GM19025 (cell line): Measurements from ENCODE around the gene RNF215.
"Not testable (repeated sequence)": the region's sequence is repeated elsewhere in the genome, so short reads cannot be mapped to it uniquely, and the experiment has no call there.

Experiments
- ATAC-seq: cut with Tn5 transposase; IDR thresholded peaks from one replicate; pipeline ENCODE4 v1.9.1; 2021; ENCODE audit warnings: mild to moderate bottlenecking, low read depth, moderate library complexity; ENCODE audit not compliant: unreplicated experiment

RNF215 gene

DNA sequence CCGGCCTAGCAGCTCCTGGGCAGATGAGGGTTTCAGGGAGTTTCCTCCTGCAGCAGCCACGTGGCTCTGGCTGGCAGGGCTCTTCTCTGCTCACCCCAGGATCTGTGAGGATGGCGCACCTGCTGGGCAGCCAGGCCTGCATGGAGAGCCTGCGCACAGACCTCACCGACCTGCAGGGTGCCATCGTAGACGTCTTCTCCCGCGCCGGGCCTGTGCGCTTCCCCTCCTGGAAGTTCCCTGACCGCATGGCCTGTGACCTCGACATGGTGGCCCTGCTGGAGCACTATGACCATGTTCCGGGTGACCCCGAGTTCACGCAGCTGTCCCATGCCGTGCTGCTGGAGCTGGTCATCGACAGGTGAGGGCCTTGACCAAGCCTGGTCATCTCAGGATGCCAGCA lies 21.3 kb downstream of the RNF215 start:
- ATAC-seq, result no peak

GRCh38 chr22:30362651-30363281 lies 24.4 kb downstream of the RNF215 start:
- no peak for ATAC-seq

DNA sequence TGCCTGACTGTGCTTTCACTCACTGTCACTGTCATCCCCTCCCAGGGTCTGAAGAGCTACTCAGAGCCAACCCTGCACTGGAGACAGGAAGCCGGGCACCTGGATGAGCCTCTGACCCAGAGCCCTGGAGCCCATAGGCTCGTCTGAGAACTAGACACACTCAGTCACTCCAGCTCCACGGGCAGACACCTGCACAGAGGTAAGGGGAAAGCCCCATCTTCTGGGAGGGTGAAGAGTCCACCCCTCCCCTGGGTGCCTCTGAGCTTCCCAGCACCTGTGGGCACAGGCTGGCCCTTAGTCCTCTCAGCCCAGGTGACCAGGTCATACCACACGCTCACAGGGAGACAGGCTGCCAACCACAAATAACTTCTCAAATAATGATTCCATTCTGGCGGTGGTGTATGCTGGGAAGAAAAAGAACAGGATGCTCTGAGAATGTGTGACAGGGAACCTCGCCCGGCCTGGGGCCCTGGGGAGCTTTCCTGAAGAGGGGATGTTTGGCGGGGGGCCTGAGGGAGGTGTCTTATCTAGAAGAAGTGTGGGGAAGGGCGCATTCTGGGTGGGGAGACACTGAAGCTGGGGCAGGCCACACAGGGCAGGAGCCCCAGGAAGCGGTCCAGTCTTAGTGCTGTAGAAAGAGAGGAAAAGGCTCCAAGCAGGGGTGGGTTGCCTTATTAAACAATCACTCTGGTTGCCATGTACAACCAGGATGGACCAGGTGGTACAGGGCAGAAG lies 25.1 kb downstream of the RNF215 start:
- ATAC-seq, result no peak

- ATAC-seq, result no peak
Observed at GRCh38 chr22:30358541-30358940, 28.7 kb downstream of the RNF215 start.

DNA sequence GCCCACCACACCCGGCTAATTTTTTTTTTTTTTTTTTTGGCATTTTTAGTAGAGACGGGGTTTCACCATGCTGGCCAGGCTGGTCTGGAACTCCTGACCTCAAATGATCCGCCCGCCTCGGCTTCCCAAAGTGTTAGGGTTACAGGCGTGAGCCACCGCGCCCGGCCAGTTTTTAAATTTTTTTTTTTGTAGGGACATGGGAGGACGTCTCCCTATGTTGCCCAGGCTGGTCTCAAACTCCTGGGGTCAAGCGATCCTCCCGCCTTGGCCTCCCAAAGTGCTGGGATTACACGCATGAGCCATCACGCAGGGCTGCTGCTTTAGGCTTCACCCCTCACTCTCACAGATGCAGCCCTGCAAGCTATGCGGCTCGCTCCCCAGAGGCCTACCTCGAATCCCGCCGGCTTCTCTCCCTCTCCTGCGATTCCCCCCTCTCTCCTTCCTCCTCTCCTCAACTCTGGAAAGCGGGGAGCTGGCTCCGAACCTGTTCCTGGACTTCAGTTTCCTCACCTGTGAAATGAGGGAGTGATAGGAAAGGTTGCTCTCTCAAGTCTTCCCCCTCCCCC lies 29.5 kb downstream of the RNF215 start:
- no peak for ATAC-seq

DNA sequence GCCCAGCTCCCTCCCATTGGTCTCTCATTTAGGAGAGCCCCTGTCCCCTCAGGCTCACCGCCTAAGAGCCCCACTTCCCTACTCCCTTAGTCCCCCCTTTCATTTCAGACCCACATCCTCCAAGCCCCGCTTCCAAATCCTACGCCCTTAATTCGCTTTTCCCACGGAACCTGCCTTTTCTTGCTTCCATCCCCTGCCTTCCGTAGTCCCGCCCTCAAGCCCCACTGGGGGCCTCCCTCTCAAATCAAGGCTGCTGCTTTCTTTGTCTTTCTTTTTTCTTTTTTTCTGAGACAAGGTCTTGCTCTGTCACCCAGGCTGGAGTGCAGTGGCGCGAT lies 30.0 kb downstream of the RNF215 start:
- no peak for ATAC-seq

DNA sequence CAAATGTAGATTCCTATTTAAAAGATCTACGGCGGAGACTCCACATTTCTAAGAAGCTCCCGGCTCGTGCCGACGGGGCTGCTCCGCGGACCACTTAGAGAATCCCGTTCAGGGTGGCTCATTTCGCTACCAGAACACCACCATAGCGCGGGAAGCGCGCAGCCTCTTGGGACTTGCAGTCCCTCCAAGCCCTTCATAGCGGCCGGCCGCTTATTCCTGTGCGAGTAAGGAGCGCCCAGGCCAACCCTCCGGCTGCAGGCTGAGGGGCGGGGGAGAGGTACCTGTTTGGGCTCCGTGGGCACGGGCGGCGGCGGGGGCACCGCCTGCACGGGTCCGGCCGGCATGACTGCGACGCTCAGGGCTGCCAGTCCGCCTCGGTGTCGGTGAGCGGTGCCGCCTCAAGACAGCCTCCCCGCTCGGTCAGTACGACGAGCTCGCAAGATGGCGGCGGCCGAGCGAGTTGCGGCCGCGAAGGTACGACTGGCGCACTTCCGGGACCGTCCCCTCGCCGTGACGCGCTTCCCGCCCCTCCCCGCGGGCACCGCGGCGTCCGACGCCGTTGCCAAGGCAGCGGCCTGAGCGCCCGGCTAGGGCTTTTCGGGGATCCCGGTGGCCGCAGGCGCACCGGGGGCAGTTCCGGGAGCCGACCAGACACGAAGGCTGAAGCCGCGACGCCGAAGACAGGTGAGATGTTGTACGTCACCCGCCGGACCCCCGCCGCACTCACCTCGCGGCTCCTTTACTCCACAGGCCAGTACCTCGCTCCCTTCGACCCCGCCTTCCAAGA lies 30.6 kb downstream of the RNF215 start, which contains the start of the genes CCDC157 and SF3A1:
Gene CCDC157, plus strand, starts transcription at position 559 of the 787 bp plus-strand sequence. CDS start 8,994 bp downstream, outside the sequence.
Gene SF3A1, minus strand, starts transcription at position 446 of the 787 bp plus-strand sequence. Its CDS starts 102 bp downstream, at position 344.
- peak; percentile 84 for ATAC-seq

- no peak for ATAC-seq
Observed at GRCh38 chr22:30354644-30355043, 32.6 kb downstream of the RNF215 start.

- ATAC-seq, result no peak
Observed at GRCh38 chr22:30351226-30351625, 36.0 kb downstream of the RNF215 start.

DNA sequence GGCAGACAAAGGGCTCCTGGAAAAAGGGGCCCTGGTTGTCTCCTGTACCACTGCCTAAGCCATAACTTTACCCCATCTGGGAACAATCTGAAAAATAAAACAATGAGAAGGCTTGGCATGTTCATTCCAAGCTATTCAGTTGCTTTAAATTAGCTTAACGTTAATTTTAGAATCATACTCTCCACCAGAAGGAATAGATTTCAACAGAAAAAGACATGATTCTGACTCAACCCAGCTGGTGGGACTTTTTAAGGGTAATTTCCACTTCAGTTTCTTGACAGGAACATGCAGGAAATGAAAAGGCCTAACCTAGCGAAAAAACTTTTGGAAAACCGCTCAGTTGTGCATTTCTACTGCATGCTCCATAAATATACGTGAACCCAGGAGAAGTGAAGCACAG lies 38.4 kb downstream of the RNF215 start:
- no peak for ATAC-seq

DNA sequence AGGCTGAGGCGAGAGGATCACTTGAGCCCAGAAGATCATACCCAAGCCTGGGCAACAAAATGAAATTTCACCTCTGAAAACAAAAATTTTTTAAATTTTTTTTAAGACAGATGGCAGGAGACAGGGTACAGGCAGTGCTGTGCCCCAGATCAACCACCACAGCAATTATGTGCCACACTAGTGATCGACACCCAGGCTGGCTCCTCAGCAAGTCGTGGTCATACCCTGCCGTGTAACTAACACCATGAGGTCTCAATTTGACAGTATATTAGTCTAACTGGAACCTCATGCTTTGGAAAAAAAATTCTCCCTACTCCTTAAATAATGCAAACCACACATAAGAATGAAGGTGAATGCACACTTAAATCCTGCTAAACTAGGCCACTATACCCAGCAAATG lies 38.8 kb downstream of the RNF215 start:
- no peak for ATAC-seq

DNA sequence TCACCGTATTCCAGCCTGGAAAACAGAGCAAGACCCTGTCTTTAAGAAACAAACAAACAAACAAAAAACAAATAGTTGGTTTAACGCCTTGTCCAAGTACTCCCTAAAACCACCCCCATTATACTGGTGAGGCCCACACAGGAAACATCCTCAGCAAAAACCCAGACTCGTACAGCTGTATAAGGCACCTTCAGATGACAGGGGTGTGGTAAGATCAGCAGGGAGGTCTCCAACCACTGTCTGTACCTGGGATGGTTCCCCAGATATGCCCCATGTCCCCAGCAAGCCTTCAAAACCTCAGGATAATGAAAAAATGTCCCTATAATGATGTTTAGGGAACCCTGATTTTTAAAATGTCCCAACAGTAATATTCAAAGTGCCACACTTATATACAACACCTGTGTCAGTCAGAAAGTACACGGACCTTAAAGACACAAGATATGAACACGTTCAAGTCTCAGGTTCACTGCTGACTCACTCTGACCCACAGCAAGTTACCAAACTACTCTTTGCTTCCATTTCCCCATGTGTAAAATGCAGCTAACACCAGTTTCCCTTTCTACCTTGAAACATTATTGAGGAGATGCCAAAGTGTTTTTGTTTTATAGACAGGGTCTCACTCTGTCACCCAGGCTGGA lies 39.8 kb downstream of the RNF215 start:
- ATAC-seq, result no peak

DNA sequence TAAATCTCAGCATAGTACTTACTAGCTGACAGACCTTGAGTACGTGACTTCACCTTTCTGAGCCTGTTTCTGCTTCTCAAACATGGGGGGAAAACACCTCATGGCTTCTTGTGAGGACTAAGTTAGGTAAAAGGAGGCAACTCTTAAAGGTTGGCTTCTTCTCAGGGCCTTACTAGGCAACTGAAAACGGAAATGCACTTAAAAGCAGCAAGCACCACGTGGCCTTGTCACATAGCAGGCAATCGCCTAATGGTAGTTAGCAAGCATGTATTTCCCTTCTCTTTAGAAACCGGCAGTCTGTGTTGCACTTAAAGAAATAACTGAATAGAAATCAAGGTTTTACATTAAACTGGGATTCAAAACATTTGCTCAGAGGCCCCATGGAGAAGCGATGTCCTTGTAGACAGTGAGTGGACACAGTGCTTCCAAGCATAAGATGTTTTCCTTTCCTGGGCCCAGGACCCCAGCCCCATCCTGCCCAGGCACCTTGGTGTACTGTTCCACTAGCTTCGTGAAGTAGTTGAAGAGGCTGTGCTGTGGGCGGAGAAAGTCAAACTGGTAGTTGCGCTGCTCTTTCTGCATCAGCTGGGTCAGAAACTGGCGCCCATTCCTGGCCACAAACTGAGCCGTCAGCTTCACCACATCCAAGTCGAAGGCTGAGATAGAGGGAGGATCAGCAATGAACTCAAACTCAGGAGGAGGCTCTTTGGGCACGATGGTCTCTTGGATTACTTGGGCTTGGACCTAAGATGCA lies 42.6 kb downstream of the RNF215 start:
- no peak for ATAC-seq

DNA sequence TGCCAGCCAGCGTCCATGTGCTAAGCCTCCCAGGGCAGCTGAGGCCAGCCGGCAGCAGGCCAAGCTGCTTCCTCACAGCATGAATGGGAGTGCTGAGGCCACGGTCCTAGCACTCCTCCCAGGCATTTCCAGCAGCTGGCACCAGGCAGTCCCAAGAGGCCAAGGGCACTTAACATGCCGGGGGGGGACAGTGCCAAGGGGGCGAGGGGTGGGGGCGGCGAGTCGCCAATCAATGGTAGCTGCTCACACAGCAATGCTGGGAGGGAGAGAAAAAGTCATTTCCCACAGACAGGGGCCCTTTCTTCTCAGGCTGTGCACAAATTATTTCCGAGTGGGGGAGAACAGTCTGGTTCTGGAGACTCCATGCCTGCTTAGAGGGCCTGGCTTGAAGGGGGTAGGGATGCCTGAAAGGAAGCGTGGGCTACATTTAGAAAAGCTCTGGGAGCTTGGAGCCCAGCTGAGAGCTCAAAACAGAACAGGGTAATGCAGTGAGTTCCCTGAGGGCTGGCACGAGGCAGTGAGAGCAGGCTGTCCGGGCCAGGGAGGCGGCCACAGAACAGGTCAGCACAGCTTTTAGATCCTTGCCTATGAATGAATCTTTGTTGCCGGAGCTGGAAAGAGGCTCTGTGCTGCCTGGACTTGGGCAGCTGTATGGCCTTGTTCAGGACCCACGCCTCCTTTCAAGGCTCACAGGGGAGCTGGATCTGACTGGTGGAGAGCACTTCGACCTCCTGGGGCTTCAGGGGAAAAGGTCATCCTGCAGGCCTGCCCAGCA lies 46.1 kb downstream of the RNF215 start:
- no peak for ATAC-seq

DNA sequence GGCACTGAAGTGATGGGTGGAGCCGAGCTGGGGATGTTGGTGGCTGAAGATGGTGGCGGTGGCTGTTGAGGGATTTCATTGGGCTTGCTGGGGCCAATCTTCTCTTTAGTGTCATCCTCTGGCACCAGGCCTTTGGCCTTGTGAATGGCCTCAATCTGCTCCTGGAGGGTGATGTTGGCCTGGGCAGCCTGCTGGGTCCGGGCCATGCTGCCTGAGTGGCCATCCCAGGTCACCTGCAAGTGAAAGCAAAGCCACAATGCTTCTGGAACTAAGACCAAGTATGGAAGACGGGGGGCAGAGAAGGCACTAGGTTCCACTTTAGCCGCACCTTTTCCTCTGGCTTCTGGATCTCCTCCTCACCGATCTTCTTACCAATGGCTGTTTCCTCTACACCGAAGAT lies 48.4 kb downstream of the RNF215 start:
- ATAC-seq, result no peak

GRCh38 chr22:30338341-30338740 lies 48.9 kb downstream of the RNF215 start:
- not testable (repeated sequence) for ATAC-seq

- no peak for ATAC-seq
Observed at GRCh38 chr22:30337461-30337778, 49.8 kb downstream of the RNF215 start.

DNA sequence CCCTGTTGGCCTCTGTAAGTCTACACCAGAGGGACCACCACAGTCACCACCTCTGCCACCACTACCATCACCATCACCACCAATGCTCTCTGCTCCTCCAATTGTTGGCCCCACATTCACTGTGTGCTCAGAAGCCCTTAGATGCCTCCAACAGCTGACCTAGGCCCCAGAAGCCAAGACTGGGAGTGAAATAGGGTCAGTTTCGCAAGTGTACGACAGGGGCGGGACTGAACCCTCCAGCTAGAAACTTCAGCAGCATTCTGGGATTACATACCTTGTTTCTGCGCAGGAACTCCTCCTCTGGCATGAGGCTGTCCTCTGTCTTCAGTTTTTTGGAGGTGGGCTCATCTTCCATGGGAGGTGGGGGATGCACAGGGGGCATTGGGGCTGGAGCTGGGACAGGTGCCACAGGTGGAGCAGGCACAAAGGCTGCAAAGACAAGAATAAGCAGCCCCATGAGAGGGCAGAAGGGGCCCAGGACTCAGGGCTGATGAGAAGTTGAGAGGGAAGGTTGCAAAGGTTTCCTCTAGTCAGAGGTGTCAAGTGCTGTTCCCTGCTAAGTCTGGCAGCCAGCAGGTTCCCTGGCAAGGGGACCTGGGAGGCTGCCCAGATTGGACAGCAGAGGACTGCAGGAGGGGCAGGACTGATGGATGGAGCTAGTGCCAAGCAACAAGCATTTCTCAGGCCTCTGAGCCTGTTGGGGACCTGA lies 50.3 kb downstream of the RNF215 start:
- no peak for ATAC-seq

DNA sequence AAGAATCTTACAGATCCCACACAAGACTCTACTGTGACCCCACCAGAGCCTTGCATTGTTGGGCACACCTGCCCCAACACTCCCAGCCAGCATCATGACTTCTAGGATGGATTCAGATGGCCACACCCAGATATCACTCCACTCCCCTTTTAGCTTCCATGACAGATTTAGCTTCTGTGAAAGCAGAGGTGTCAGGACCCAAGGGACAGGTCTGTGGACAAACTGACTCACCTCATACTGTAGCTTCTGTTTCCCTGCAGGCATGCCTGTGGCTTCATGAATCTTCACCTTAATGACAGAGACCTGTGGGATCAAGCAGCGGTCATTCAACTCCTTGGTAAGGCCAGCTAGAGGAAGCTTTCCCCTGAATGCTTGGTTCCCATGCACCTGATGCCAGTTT lies 52.0 kb downstream of the RNF215 start:
- ATAC-seq, result no peak
